GM10847 (cell line): Measurements from ENCODE around the gene TPTE2.
"Not testable (repeated sequence)": the region's sequence is repeated elsewhere in the genome, so short reads cannot be mapped to it uniquely, and the experiment has no call there.

Experiments
- POLR2A ChIP-seq: IDR thresholded peaks from 2 replicates; pipeline ENCODE4 v1.6.1; 2011; ENCODE audit not compliant: insufficient read length; ENCODE audit errors: extremely low read depth

Gene TPTE2

GRCh38 chr13:19561127-19561582 lies at the start of gene TPTE2:
Gene TPTE2, minus strand, starts transcription at chr13:19561532. Its CDS starts 58,298 bp downstream, at chr13:19503234.
- not testable (repeated sequence) for TF ChIP-seq POLR2A

GRCh38 chr13:19607523-19608078 lies 46.3 kb upstream of the TPTE2 start:
- no peak for TF ChIP-seq POLR2A

GRCh38 chr13:19606737-19607136 lies 45.4 kb upstream of the TPTE2 start:
- TF ChIP-seq POLR2A, result no peak

GRCh38 chr13:19606152-19606551 lies 44.8 kb upstream of the TPTE2 start:
- TF ChIP-seq POLR2A, result no peak

- no peak for TF ChIP-seq POLR2A
These were observed 44.0 kb upstream of the TPTE2 start for GRCh38 chr13:19605161-19605955.

GRCh38 chr13:19604306-19604705 lies 43.0 kb upstream of the TPTE2 start:
- TF ChIP-seq POLR2A, result no peak

GRCh38 chr13:19601749-19602725 lies 40.7 kb upstream of the TPTE2 start:
- TF ChIP-seq POLR2A, result peak; percentile 43

GRCh38 chr13:19597523-19597922 lies 36.2 kb upstream of the TPTE2 start:
- TF ChIP-seq POLR2A, result no peak

- TF ChIP-seq POLR2A, result no peak
These were observed 35.6 kb upstream of the TPTE2 start for GRCh38 chr13:19596960-19597361.

GRCh38 chr13:19596086-19596485 lies 34.8 kb upstream of the TPTE2 start:
- TF ChIP-seq POLR2A, result no peak

- TF ChIP-seq POLR2A, result no peak
These were observed 31.4 kb upstream of the TPTE2 start for GRCh38 chr13:19592657-19593180.

- no peak for TF ChIP-seq POLR2A
These were observed 30.5 kb upstream of the TPTE2 start for GRCh38 chr13:19591864-19592263.

GRCh38 chr13:19590423-19590822 lies 29.1 kb upstream of the TPTE2 start:
- TF ChIP-seq POLR2A, result no peak

GRCh38 chr13:19589312-19589711 lies 28.0 kb upstream of the TPTE2 start:
- no peak for TF ChIP-seq POLR2A

- no peak for TF ChIP-seq POLR2A
These were observed 26.4 kb upstream of the TPTE2 start for GRCh38 chr13:19587635-19588300.
